ENCODE data around the gene RAB14.
"Not testable (repeated sequence)": the region's sequence is repeated elsewhere in the genome, so short reads cannot be mapped to it uniquely, and the experiment has no call there.

The RAB14 gene

GRCh38 chr9:121138973-121139372, 62.7 kb downstream of the RAB14 start:
- Mint-ChIP-seq H3K9me3 (no peaks in the 10 kb centered on the region), H3K36me3 (ENCODE audit: low read depth) (peaks cover 67% of the 10 kb centered on the region), H3K4me3 (no peak overlapping the region), H3K4me1 (ENCODE audit: low read depth) (peaks cover 16% of the 10 kb centered on the region), H3K27ac (no peak overlapping the region), H3K27me3 (ENCODE audit: low read depth) (no peaks in the 10 kb centered on the region)

- Mint-ChIP-seq H3K4me3 (no peak overlapping the region), H3K4me1 (ENCODE audit: low read depth) (peaks cover 17% of the 10 kb centered on the region), H3K27me3 (ENCODE audit: low read depth) (no peaks in the 10 kb centered on the region), H3K27ac (no peak overlapping the region), H3K9me3 (no peaks in the 10 kb centered on the region), H3K36me3 (ENCODE audit: low read depth) (peaks cover 66% of the 10 kb centered on the region)
These were observed 63.1 kb downstream of the RAB14 start for GRCh38 chr9:121138561-121138960.

GRCh38 chr9:121135642-121136041, 66.0 kb downstream of the RAB14 start:
- peaks cover 46% of the 10 kb centered on the region for H3K4me1 Mint-ChIP-seq (ENCODE audit: low read depth)
- H3K36me3 Mint-ChIP-seq (ENCODE audit: low read depth) = peaks cover 63% of the 10 kb centered on the region
- peaks cover under 1% of the 10 kb centered on the region for H3K9me3 Mint-ChIP-seq
- H3K27me3 Mint-ChIP-seq (ENCODE audit: low read depth) = no peaks in the 10 kb centered on the region
- H3K27ac Mint-ChIP-seq = no peak overlapping the region
- no peak overlapping the region for H3K4me3 Mint-ChIP-seq

- Mint-ChIP-seq H3K27me3 (ENCODE audit: low read depth) (no peaks in the 10 kb centered on the region), H3K27ac (peak overlapping the region; percentile 90), H3K4me3 (peak overlapping the region; percentile 62), H3K36me3 (ENCODE audit: low read depth) (peaks cover 70% of the 10 kb centered on the region), H3K9me3 (peaks cover 15% of the 10 kb centered on the region), H3K4me1 (ENCODE audit: low read depth) (peaks cover 62% of the 10 kb centered on the region)
These were observed 68.4 kb downstream of the RAB14 start for GRCh38 chr9:121133104-121133816.

GRCh38 chr9:121129384-121129783, 72.3 kb downstream of the RAB14 start:
- H3K27ac Mint-ChIP-seq; H3K27me3 Mint-ChIP-seq (ENCODE audit: low read depth); H3K4me3 Mint-ChIP-seq: not testable (repeated sequence)
- peaks cover 18% of the 10 kb centered on the region for H3K9me3 Mint-ChIP-seq
- H3K36me3 Mint-ChIP-seq (ENCODE audit: low read depth) = peaks cover 71% of the 10 kb centered on the region
- H3K4me1 Mint-ChIP-seq (ENCODE audit: low read depth) = peaks cover 50% of the 10 kb centered on the region

Data from T-helper 1 cell treated with Interleukin-12 subunit alpha and Interleukin-12 subunit beta and Interleukin-4 antibody, amounts not matched to agents 30 μg/mL and 1 μg/mL, for 36 hours (primary cell).